HL-60 (cell line): ENCODE results near the gene MAP4.

Experiments
- CTCF ChIP-seq: IDR thresholded peaks from one replicate; pipeline ENCODE4 v1.5.1; 2011; ENCODE audit warnings: low read length, control low read depth, inconsistent platforms; ENCODE audit not compliant: insufficient read depth
- GABPA ChIP-seq: IDR thresholded peaks from 2 replicates; pipeline ENCODE4 v1.6.1; 2012; ENCODE audit warnings: low read depth
- POLR2AphosphoS5 ChIP-seq: IDR thresholded peaks from 2 replicates; pipeline ENCODE4 v1.6.1; 2012; ENCODE audit warnings: low read depth
- SPI1 ChIP-seq: IDR thresholded peaks from 2 replicates; pipeline ENCODE4 v1.6.1; 2012; ENCODE audit warnings: low read depth, mild to moderate bottlenecking, borderline replicate concordance
- TF ChIP-seq, protein P1 (sequence below): IDR thresholded peaks from 2 replicates; pipeline ENCODE4 v1.6.1; 2012; ENCODE audit warnings: low read depth; ENCODE audit not compliant: insufficient replicate concordance

DNA sequence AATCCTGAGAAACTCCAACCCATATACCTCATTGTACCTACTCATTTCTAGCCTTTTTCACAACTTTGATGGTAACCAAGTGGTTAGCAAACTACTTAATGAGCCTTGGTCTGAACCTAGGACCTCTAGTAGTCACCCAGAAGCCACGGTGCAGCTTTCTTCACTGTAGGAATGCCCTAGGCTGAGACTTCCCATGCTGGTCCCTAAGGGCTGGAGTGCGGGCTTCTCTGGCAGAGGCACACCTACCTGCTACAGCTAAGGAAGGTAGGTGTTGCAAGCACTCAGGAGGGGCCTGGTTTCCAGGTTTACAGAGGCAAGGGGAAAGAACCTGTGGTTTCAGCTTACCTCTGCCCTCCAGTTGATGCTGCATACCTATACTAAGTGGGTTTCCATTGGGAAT is 147.9 kb downstream of the MAP4 start:
- no peak for TF ChIP-seq CTCF
- no peak for TF ChIP-seq GABPA
- TF ChIP-seq POLR2AphosphoS5, result no peak
- TF ChIP-seq, protein P1, sequence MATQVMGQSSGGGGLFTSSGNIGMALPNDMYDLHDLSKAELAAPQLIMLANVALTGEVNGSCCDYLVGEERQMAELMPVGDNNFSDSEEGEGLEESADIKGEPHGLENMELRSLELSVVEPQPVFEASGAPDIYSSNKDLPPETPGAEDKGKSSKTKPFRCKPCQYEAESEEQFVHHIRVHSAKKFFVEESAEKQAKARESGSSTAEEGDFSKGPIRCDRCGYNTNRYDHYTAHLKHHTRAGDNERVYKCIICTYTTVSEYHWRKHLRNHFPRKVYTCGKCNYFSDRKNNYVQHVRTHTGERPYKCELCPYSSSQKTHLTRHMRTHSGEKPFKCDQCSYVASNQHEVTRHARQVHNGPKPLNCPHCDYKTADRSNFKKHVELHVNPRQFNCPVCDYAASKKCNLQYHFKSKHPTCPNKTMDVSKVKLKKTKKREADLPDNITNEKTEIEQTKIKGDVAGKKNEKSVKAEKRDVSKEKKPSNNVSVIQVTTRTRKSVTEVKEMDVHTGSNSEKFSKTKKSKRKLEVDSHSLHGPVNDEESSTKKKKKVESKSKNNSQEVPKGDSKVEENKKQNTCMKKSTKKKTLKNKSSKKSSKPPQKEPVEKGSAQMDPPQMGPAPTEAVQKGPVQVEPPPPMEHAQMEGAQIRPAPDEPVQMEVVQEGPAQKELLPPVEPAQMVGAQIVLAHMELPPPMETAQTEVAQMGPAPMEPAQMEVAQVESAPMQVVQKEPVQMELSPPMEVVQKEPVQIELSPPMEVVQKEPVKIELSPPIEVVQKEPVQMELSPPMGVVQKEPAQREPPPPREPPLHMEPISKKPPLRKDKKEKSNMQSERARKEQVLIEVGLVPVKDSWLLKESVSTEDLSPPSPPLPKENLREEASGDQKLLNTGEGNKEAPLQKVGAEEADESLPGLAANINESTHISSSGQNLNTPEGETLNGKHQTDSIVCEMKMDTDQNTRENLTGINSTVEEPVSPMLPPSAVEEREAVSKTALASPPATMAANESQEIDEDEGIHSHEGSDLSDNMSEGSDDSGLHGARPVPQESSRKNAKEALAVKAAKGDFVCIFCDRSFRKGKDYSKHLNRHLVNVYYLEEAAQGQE, result no peak
- no peak for TF ChIP-seq SPI1
